IPS DF 6.9 (cell line): Measurements from ENCODE around the gene WDR62.

Experiments
- DNase-seq: peaks from one replicate; pipeline ENCODE4 v3.0.0-alpha.2; 2013; ENCODE audit warnings: low read depth, low spot score
- H3K27ac ChIP-seq: one replicate; pipeline ENCODE4 v1.5.1; 2013; ENCODE audit warnings: low read length, control low read depth
- H3K27me3 ChIP-seq: 2 replicates; pipeline ENCODE4 v1.6.1; 2013; ENCODE audit warnings: mild to moderate bottlenecking, low read length; ENCODE audit not compliant: control insufficient read depth, insufficient read depth
- H3K36me3 ChIP-seq: 2 replicates; pipeline ENCODE4 v1.6.1; 2013; ENCODE audit warnings: low read length; ENCODE audit not compliant: control insufficient read depth, insufficient read depth
- H3K4me1 ChIP-seq: 2 replicates; pipeline ENCODE4 v1.6.1; 2013; ENCODE audit warnings: low read length; ENCODE audit not compliant: control insufficient read depth, insufficient read depth
- H3K4me3 ChIP-seq: 2 replicates; pipeline ENCODE4 v1.5.1; 2013; ENCODE audit warnings: mild to moderate bottlenecking, low read length
- H3K9me3 ChIP-seq: 2 replicates; pipeline ENCODE4 v1.6.1; 2013; ENCODE audit warnings: low read length, inconsistent platforms; ENCODE audit not compliant: control insufficient read depth, insufficient read depth
- WGBS: extraction: QIAGEN DNeasy Blood & Tissue Kit; methylation state at CpG from one replicate; pipeline ENCODE4 v1.1.7; 2013; ENCODE audit warnings: mixed read lengths, missing lambda C conversion rate; ENCODE audit not compliant: insufficient read length, insufficient coverage; 5-methylcytosine and 5-hydroxymethylcytosine counted together

The WDR62 gene

DNA sequence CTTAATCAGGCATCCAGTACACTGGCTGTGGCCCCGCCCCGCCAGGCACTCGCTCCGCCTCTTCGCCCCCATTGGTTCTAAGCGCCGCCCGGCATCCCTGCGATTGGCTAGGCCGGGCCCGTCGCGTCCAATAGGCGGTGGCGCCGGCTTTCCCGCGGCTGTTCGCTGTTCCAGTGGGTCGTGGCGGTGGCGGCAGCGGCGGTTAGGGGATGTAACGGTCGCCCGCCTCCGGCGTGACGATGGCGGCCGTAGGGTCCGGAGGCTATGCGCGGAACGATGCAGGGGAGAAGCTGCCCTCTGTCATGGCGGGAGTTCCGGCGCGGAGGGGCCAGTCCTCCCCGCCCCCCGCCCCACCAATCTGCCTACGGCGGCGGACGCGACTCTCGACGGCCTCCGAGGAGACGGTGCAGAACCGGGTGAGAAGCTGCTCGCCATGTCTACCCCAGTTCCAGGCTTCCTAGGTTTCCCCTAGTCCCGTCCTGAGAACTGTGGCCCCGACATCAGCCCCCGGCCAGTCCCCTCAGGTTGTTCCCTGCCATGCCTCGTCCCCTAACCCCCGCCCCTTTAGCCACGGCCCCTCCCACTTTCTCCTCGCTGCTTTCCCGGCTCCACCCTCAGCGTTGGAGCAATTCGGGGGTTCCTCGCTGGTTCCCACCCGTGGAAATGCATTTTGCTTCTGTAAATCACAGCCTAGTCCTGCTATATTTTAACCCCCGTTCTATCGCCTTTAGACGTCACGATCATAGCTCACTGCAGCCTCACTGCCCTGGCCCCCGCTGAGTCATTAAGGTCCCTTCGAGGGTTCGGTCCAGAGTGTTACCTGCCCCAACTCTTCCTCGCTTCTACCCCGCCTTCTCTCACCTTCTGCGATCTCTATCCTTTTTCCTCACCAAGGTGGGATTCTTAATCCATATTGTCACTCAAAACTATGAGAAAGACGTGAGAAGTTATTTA lies at the start of gene WDR62:
Gene WDR62 (plus strand): TSS at position 165 of the 954 bp plus-strand sequence. CDS start 75 bp downstream, at position 240.
- H3K4me1 ChIP-seq, result peaks cover 1% of the 10 kb centered on the region
- no CpG with 5 or more reads among the region's 76 CpGs for WGBS
- H3K9me3 ChIP-seq, result no peaks in the 10 kb centered on the region
- H3K27ac ChIP-seq, result no peak within 1 kb of the TSS
- peaks cover 6% of the 10 kb centered on the region; the same call in 1 of the 2 replicates for H3K36me3 ChIP-seq
- peak; percentile 76 for DNase-seq
- no peaks in the 10 kb centered on the region for H3K27me3 ChIP-seq
- H3K4me3 ChIP-seq, result peak within 1 kb of the TSS; percentile 69

DNA sequence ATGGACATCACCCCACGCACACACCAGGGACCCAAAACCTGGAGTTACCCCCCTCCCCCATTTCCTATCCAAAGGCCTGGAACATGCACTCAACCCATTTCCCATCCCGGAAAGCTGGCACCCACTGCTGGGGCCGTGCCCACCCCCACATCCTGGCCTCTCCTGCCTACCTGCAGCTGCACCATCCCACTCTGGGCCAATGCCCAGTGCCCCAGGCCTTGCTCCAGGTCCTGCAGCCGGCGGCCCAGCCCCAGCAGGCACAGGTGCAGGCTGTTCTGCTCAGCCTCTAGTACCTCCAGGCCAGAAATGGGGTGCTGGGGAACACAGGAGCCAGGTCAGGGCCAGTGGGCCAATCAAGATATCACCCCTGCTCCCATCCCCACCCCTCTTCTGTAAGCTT lies 47.7 kb upstream of the WDR62 start:
- peaks cover 8% of the 10 kb centered on the region; the same call in 1 of the 2 replicates for H3K36me3 ChIP-seq
- no peaks in the 10 kb centered on the region for H3K27me3 ChIP-seq
- no peak overlapping the region for H3K4me3 ChIP-seq
- no peaks in the 10 kb centered on the region; the same call in 1 of the 2 replicates for H3K4me1 ChIP-seq
- H3K27ac ChIP-seq, result no peak overlapping the region
- no CpG with 5 or more reads among the region's 5 CpGs for WGBS
- no peak for DNase-seq
- no peaks in the 10 kb centered on the region for H3K9me3 ChIP-seq

GRCh38 chr19:36008336-36008978 lies 46.2 kb upstream of the WDR62 start, which contains the start of gene SYNE4:
Gene SYNE4, minus strand, starts transcription at chr19:36008813. Its CDS starts 132 bp downstream, at chr19:36008681.
- no peak within 1 kb of the TSS for H3K27ac ChIP-seq
- H3K9me3 ChIP-seq, result no peaks in the 10 kb centered on the region
- peaks cover 8% of the 10 kb centered on the region; the same call in 1 of the 2 replicates for H3K36me3 ChIP-seq
- DNase-seq, result no peak
- H3K27me3 ChIP-seq, result no peaks in the 10 kb centered on the region
- H3K4me1 ChIP-seq, result peaks cover 2% of the 10 kb centered on the region; the same call in 1 of the 2 replicates
- peak within 1 kb of the TSS; percentile 67; the same call in 1 of the 2 replicates for H3K4me3 ChIP-seq
- no CpG with 5 or more reads among the region's 19 CpGs for WGBS

DNA sequence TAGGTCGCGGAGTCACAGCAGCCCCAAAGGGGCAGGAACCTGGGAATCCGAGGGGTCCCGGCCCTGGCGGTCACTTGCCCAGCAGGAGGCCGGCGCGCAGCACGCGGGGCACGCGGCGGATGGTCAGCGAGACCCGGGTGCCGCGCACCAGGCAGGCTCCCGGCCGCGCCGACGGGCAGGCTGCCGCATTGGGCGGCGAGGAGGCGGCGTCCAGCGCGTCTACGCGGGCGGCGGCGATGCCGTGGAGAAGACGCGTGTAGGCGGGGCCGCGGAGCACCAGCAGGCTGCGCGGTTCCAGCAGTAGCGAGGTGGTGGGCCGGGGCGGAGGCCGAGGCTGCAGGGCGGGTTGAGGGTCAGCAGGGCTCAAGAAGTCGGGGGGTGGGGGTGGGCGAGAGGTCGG lies 45.5 kb upstream of the WDR62 start:
- Histone ChIP-seq H3K4me3 (peak overlapping the region; percentile 51; the same call in 1 of the 2 replicates), H3K27me3 (no peaks in the 10 kb centered on the region), H3K9me3 (no peaks in the 10 kb centered on the region), H3K27ac (no peak overlapping the region), H3K4me1 (peaks cover 2% of the 10 kb centered on the region; the same call in 1 of the 2 replicates), H3K36me3 (peaks cover 6% of the 10 kb centered on the region; the same call in 1 of the 2 replicates)
- no CpG with 5 or more reads among the region's 50 CpGs for WGBS
- no peak for DNase-seq

DNA sequence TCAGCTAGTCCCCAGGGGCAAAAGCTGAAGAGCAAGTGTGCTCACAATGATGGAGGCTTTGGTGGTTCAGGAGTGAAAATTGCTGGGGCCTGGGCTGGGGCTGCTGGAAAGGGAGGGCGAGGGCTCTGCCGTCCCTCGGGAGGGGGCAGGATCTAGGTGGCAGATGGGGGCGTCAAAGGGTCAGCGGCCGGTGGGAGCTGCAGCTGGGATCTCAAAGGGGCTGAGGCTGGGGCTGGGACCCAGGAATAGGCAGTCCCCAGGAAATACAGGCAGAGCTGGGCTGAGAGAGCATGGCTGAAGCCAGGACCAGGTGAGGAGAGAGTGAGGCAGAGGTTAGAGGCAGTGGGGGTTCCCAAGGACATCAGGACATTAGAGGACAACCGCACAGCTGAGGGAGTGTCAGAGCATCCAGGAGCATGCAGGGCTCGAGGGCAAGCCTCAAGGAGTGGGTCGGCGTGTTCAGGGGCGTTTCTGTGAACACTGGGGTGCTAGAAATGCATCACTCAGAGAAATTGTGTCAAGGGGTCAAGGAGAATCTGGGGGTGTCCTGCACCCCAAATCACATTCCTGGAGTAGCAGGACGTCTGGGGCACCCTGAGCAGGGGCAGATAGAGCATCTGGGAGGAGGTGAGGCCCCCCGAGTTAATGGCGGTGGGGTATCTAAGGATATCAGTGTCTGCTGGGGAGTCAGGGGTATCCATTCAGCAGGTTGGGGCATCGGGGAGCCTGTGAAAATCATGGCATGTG lies 44.9 kb upstream of the WDR62 start:
- H3K4me3 ChIP-seq, result peak overlapping the region; percentile 51; the same call in 1 of the 2 replicates
- no peaks in the 10 kb centered on the region for H3K27me3 ChIP-seq
- H3K9me3 ChIP-seq, result no peaks in the 10 kb centered on the region
- DNase-seq, result no peak
- H3K36me3 ChIP-seq, result peaks cover 2% of the 10 kb centered on the region; the same call in 1 of the 2 replicates
- peaks cover 2% of the 10 kb centered on the region; the same call in 1 of the 2 replicates for H3K4me1 ChIP-seq
- WGBS, result no CpG with 5 or more reads among the region's 15 CpGs
- H3K27ac ChIP-seq, result no peak overlapping the region

- H3K27me3 ChIP-seq, result no peaks in the 10 kb centered on the region
- no peak for DNase-seq
- H3K4me3 ChIP-seq, result no peak overlapping the region
- peaks cover 2% of the 10 kb centered on the region; the same call in 1 of the 2 replicates for H3K4me1 ChIP-seq
- H3K9me3 ChIP-seq, result no peaks in the 10 kb centered on the region
- no CpG with 5 or more reads among the region's 11 CpGs for WGBS
- H3K36me3 ChIP-seq, result no peaks in the 10 kb centered on the region
- no peak overlapping the region for H3K27ac ChIP-seq
Measured at GRCh38 chr19:36010402-36010801, 44.3 kb upstream of the WDR62 start.

- no peak for DNase-seq
- H3K27ac ChIP-seq, result no peak overlapping the region
Measured at GRCh38 chr19:36013280-36014011, 41.3 kb upstream of the WDR62 start.

DNA sequence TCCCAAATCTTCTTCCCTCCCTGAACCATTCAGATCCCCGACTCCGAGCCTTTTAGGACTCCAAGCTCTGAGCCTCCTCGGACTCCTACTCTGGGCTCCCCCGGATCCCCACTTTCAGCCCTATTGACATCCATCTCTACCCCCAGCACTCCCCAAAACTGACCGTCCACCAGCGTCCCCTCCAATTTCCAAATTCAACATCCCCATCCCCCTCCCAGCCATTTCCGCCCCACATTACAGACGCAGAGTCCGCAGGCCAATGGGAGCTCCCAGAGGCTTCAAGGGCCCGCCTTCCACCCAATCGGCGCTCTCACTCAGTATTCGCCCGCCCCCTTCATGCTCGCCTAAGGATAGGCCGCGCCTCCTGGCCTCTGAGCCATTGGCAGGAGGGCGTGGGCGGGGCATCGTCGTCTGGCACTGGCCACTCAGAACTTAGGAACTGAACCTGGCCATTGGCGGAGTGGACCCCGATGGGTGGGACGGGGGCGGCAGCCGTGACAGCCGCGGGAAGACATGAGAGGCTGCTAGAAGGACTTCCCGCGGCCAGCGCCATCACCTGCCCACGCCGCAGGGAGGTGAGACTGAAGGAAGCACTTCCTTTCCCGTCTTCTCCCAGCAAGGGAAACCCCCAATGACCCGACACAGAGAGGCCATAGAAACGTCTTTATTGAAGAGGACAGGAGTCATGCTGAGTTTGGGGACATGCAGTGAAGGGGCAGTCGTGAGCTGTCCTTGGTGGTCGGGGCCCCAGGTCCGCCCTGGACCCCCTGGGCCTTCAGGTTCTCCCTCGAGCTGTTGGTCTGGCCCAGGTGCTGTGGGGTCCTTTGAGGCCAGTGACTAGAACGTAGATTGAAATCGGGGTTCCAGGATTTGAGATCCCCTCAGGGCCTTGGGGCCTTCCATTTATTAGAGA lies 40.4 kb upstream of the WDR62 start, which contains the start of gene ALKBH6:
Gene ALKBH6 (minus strand): TSS at position 202 of the 913 bp plus-strand sequence. CDS start 816 bp downstream, outside the sequence.
- DNase-seq, result peak; percentile 93
- H3K27ac ChIP-seq, result no peak within 1 kb of the TSS
- no CpG with 5 or more reads among the region's 42 CpGs for WGBS

More at GRCh38 chr19:36013280-36014011, 41.3 kb upstream of the WDR62 start:
- H3K27me3 ChIP-seq, result no peaks in the 10 kb centered on the region
- H3K36me3 ChIP-seq, result 0 out of 2 replicates have a peak, but pooled peaks cover 3% of the 10 kb centered on the region
- 0 out of 2 replicates have a peak, but pooled peaks cover 2% of the 10 kb centered on the region for H3K4me1 ChIP-seq
- no CpG with 5 or more reads among the region's 15 CpGs for WGBS
- no peaks in the 10 kb centered on the region for H3K9me3 ChIP-seq
- H3K4me3 ChIP-seq, result peak overlapping the region; percentile 83; the same call in 1 of the 2 replicates

More for the DNA sequence above, 40.4 kb upstream of the WDR62 start, which contains the start of gene ALKBH6:
- no peaks in the 10 kb centered on the region for H3K27me3 ChIP-seq
- H3K36me3 ChIP-seq, result 0 out of 2 replicates have a peak, but pooled peaks cover 3% of the 10 kb centered on the region
- H3K4me1 ChIP-seq, result 0 out of 2 replicates have a peak, but pooled peaks cover 2% of the 10 kb centered on the region
- peak within 1 kb of the TSS; percentile 83; the same call in 1 of the 2 replicates for H3K4me3 ChIP-seq
- H3K9me3 ChIP-seq, result no peaks in the 10 kb centered on the region
